ENCODE data around the gene ANKK1.

ANKK1 gene

GRCh38 chr11:113409526-113409925, 21.9 kb downstream of the ANKK1 start:
- DNase-seq, result no peak

GRCh38 chr11:113410414-113411135, 23.0 kb downstream of the ANKK1 start:
- DNase-seq, result no peak

- no peak for DNase-seq
Measured at GRCh38 chr11:113411536-113411935, 24.0 kb downstream of the ANKK1 start.

- no peak for DNase-seq
Measured at GRCh38 chr11:113412675-113413074, 25.1 kb downstream of the ANKK1 start.

GRCh38 chr11:113415343-113415742, 27.8 kb downstream of the ANKK1 start:
- DNase-seq, result no peak

GRCh38 chr11:113417428-113417827, 29.8 kb downstream of the ANKK1 start:
- no peak for DNase-seq

GRCh38 chr11:113419454-113420003, 31.9 kb downstream of the ANKK1 start:
- no peak for DNase-seq

GRCh38 chr11:113420808-113421207, 33.2 kb downstream of the ANKK1 start:
- DNase-seq, result no peak

GRCh38 chr11:113426686-113427085, 39.1 kb downstream of the ANKK1 start:
- no peak for DNase-seq

- DNase-seq, result no peak
Measured at GRCh38 chr11:113431746-113432145, 44.2 kb downstream of the ANKK1 start.

- DNase-seq, result no peak
Measured at GRCh38 chr11:113435190-113435968, 47.8 kb downstream of the ANKK1 start.

- DNase-seq, result no peak
Measured at GRCh38 chr11:113436672-113437252, 49.2 kb downstream of the ANKK1 start.

GRCh38 chr11:113440816-113441215, 53.2 kb downstream of the ANKK1 start:
- no peak for DNase-seq

- DNase-seq, result no peak
Measured at GRCh38 chr11:113444502-113445123, 57.0 kb downstream of the ANKK1 start.

- no peak for DNase-seq
Measured at GRCh38 chr11:113446112-113446511, 58.5 kb downstream of the ANKK1 start.

GRCh38 chr11:113446938-113447337, 59.4 kb downstream of the ANKK1 start:
- DNase-seq, result no peak

GRCh38 chr11:113447621-113448315, 60.2 kb downstream of the ANKK1 start:
- no peak for DNase-seq

GRCh38 chr11:113448316-113448677, 60.7 kb downstream of the ANKK1 start:
- no peak for DNase-seq

- DNase-seq, result no peak
Measured at GRCh38 chr11:113449743-113450142, 62.2 kb downstream of the ANKK1 start.
